TTC549 (cell line): ENCODE data around the gene DLGAP4.
"Not testable (repeated sequence)": the region's sequence is repeated elsewhere in the genome, so short reads cannot be mapped to it uniquely, and the experiment has no call there.

ENCODE experiments used
- FAIRE-seq: peaks from 2 replicates; lab custom pipeline; 2012; peaks lifted over from hg19 to GRCh38; lab: Jason Lieb, UNC

Gene DLGAP4

DNA sequence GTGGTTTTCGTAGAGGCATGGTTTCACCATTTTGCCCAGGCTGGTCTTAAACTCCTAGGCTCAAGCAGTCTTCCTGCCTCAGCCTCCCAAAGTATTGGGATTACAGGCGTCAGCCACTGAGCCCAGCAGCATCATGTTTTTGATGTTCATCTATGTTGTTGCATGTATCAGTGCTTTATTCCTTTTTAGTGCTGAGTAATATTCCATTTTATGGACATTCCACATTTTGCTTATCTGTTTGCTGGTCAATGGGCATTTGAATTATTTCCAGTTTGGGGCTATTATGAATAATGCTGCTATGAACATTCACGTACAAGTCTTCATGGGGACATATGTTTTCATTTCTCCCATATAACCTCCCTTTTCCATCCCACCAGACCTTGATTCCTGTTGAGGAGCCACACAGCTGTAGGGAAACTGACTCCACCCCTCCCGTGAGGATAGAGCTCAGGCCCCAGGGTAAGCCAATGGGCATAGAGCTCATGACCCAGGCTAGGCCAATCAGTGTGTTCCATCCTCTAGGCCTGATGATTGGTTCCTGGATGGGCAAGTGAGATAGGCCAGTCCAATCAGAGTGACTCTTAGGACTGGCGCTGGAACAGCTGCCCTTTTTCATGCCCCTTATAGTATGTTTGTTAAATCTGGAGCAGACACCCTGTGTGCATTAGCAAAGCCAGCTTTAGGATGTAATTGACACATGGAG lies 49.5 kb downstream of the DLGAP4 start:
- FAIRE-seq, result no peak

DNA sequence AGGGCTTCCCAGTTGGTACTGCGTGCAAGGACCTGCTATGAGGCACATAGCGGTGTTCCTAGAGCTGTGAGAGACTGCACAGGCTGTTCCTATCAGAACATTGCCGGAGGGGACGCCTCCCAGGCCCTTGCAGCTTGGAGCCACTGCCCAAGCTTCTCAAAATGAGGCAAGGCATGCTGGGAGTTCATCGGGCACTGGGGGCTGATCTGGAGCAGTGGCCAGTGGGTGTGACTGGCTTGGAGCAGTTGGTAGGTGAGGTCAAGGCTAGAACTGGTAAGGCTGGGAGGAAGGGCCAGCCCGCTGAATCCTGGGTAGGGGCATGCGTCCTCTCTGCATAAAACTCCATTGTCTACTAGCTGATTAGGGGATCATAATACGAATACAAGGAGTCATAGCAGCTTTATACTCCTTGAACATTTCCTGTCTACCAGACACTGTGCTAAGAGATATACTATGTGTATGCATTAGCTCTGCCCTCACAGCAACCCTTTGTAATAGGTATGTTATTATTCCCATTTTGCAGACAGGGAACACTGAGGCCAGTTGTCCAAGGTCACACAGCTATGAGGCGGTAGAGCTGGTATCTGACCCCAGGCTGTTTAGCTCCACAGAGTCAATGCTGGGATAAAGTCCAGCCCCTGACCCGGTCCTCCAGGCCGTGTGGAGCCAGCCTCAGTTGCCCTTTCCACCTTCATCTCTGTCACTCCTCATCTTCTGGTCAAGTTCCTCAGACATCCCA lies 53.7 kb downstream of the DLGAP4 start:
- no peak for FAIRE-seq

DNA sequence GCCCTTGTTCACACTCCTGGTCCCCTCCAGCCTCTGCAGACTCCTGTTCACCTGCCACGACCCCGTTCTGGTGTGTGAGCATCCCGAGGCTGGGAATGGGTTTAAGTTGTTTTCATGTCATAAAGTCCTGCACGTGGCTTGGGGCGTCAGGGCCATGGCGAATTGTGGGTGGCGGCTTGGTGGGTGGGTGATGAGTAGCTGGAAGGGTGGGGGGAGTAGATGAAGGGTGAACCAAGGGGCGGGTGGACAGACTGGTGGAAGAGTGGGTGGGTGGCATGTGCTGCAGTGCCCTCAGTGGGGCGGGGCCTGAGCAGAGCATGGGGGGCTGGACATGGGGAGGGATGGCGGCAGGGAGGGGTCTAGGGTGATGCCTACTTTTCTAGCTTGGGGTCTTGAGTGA lies 54.3 kb downstream of the DLGAP4 start:
- FAIRE-seq, result no peak

DNA sequence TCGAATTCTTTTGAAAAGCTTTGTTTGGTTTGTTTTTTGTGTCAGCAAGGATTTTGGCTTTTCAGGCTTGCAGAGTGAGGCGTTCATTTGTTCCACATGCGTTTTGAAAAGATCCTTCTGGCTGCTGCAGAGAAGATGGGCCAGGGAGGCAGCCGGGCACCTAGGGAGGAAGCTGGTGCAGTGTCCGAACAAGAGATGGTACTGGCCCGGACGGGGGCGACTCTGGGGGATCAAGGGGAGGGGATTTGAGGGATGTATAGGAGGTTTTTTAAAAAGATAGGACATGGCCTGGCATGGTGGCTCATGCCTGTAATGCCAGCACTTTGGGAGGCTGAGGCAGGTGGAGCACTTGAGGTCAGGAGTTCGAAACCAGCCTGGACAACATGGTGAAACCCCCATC lies 55.3 kb downstream of the DLGAP4 start:
- FAIRE-seq, result no peak

DNA sequence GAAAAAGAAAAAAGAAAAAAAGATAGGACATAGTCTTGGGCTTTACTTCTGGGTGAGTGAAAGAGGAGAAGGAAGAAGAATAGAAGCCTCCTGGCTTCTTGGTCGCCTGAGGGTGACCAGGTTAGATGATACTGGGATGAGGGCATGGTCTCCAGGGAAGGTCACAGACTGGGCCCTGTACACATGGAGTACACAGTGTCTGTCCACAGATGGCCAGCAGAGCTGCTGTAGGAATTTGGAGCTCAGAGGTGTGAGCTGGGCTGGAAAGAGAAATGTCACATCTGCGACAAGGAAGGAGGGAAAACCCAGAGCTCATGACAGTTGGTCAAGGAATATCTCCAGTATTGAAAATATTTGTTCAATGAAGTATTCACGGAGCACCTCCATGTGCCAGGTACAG lies 56.1 kb downstream of the DLGAP4 start:
- FAIRE-seq, result no peak

DNA sequence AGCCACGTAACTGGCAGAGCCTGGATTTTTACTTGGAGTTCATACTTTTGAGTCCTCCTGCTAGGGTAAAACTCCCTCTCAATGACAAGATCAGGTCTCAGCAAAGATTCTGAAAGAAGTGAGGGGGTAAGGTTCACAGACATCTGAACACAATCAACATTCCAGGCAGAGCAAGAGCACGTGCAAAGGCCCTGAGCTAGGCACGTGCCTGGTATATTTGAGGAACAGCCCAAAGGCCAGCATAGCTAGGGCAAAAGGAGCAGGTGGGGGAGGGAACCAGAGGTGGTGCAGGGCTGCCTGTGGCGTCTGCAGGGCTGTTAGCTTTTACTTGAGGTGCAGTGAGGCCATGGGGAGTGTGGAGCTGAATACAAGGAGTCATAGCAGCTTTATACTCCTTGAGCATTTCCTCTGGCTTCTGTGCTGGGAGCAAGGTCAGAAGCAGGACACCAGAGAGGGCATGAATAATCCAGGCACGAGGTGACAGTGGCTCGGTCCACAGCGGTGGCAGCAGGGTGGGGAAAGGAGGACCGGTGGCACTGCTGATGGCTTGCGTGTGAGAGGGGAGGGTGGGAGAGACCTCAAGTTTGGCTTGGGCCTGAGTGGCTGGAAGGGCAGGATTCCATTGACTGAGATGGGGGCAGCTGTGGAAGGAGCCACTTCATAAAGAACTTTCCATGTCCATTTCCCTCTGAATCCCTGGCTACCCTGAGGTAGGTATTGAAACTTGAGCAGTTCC lies 57.0 kb downstream of the DLGAP4 start:
- no peak for FAIRE-seq

DNA sequence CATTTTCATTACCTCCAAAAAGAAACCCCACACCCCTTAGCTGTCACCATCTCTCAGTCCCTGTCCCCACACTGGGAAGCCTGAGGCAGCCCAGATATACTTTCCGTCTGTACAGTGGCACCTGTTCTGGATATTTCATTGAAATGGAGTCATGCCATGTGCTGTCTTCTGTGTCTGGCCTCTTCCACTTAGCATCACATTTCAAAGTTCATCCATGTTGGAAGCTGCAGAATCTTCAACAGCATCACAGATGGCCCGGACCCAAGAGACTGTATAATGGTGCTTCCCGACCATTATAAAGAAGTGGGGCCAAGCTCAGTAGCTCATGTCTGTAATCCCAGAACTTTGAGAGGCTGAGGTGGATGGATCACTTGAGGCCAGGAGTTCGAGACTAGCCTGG lies 58.4 kb downstream of the DLGAP4 start:
- no peak for FAIRE-seq

DNA sequence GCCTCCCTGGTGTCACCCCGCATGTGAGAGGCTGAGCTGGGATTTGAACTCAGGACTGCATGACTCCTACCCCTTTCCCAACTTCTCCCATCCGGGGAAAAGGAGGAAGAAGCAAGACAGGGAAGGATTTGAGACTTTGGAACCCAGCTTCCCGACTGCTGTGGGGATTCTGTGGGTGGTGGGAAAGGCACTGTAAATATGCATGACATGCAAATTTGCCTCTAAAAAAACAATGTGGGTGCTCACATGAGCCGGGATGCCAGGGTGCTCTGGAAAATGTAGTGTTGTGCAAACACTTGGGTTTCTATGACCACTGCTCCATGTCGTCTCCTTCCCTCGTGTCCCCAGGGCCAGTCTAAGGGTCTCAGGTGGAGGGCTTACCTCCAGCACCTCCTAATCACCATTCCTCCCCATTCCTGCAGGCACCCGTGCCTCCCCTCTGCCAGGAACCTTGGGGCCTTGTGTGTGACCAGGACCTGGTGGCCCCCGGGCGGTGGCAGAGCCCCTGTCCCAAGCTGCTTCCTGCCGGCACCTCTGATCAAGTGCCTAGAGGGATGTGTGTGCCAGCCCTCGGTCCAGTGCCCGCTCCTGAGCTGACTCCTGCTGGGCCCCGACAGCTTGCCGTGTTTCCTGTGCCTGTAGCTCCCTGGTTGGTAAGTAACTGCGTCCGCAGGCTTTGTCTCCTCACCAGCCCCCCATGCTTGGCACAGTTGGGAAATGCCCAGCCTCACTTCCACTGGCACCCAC lies 60.7 kb downstream of the DLGAP4 start:
- no peak for FAIRE-seq

DNA sequence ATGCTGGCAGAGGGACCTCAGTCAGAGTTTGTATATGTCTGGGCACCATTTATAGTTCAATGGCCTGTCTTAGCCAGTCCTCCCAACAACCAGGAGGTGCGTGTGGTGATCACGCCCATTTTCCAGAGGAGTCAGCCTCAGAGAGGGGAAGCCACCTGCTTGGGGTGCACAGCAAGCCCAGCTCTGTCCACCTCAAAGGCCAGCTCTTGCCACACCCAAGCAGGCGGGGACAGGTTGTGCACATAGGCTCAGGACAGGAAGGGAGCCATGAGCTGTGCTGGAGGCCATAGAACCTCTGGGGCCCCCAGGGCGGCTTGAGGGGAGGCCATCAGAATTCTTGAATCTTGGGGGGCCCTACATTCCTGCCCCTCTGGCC lies 61.2 kb downstream of the DLGAP4 start:
- FAIRE-seq, result no peak

DNA sequence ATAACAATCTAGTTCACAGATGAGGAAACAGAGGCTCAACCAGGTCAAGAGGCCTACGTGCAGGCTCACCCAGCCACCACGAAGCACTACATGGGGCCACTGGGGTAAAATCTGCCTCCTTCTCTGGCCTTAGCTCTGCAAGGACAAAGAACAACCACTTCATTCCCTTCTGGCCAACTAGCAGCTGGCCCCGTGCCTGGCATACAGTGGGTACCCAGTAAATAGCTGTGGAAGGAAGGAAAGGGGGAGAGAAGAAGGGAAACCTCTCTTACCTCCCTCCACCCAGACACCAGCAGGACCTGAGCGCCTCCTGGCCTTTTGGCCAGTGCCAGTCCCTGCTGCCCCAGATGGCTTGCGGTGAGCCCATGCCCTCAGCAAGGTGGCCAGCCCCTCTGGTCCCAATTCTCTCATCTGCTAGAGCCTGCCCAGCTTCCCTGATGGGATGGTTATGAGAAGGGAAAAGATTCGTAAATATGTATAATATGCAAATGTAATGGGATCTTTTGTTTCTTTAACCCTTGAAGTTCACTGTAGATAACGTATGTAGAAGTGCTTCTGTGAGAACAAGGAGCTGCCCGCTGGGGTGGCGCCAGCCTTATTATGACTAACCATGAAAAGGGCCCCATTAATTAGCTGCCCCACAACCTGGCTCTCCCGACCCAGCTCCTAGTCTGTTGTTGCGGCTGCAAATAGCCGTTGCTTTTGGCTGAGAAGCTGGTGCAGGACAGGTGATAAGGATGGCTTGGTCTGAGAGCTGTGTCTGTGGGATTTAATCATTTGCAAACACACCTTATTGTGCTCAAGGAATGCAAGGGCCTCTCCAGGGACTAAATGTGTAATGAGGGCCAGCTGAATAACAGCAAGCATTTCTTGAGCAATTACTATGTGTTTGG lies 62.0 kb downstream of the DLGAP4 start:
- no peak for FAIRE-seq

DNA sequence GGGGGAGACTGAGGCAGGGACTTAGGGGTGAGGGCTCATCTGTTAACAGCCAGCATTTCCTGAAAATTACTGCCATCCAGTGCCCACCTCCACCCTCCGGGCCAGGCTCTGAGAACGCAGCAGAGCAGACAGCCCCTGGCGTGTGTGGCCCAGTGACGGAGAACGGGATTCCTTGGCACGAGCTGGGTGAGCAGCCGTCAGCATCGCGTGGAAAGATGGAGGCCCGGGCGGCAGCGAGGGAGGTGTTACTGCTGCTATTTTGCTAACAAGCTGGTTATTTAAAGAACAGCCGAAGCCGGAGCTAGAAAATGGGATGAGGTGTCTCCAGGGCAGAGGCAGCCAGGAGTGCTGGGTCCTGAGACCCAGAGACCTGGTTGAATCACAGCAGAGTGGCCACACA lies 62.7 kb downstream of the DLGAP4 start:
- FAIRE-seq, result no peak

DNA sequence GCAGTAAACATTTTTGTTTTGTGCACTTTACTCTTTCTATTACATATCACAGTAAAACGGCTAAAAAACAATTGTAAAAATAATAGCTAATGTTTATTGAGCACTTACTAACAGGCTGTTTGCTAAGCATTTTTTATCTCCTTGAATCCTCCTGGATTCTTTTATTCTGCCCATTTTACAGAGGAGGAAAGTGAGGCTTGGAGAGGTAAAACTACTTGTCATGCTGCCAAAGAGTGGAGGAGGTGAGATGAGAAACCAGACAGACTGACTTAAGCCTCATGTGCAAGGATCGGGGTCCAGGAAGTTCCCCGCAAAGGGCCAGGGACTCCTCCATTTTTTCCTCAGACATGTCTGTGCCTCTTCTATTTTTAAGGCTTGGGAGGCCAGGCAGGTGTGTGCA lies 63.6 kb downstream of the DLGAP4 start:
- no peak for FAIRE-seq

DNA sequence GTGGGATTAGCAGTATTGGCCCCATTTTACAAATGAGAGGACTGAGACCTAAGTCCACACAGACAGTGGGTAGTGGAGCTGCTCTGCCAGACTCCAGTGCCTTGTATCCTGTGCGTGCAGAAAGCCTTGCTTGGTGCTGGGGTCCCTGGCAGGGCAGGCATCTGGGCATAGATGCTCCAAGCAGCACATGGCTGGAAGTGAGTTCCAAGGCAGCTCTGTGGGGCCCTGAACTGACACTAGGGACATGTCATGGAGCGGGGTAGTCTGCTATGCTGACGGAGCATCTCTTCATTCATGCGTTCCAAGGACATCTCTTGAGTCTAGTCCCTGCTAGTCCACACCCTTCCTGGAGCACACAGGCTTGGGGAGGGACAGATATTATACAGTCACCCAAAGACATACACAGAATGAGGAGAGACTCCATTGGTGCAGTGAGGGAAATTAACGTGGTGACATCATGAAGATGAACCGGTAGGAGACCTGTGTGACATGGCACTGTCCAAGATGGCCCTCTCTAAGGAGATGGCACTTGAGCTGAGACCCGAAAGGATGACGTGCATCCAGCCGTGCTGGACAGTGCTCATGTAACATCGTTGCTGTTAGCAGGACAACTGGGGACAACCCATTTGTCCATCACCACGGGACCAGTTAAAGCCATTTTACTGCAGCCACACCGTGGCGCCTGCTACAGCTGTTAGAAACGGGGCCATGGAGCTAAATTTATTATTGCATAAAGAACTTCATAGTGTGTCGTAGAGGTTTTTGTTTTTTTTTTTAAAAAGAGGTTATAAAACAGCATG lies 65.1 kb downstream of the DLGAP4 start:
- FAIRE-seq, result no peak

DNA sequence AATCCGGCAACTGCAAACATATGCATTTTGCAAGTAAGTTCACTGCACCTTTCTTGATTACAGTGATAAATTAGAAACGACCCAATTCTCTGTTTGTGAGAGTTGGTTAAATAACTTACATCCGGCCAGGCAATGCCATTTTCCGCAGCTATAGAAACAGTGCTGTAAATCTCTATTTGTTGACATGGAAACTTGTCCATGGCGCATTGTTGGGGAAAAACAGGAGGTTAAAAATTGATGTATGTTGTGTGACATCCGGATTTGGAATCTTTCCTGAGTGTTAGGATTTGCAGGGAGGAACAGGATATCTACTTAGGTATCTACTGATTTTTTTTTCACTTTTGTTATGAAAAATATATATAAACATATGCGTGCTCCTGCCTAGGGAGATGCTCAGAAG lies 66.5 kb downstream of the DLGAP4 start:
- FAIRE-seq, result no peak

DNA sequence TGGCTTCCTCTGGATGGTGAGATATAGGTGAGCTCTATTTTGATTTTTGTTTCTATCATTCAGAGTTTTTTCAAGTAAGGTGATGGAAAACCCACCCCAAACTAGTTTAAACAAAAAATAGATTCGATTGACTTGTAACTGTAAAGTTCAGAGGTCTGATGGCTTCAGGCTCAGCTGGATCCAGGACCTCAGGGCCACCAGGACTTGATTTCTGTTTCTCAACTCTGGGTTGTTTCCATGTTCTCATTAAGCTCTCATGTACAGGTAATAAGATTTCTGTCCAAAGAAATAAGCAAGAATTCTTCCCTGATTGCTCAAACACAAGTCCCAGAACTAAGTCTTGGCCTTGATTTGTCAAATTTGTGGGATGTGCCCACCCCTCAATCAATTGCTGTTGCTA lies 67.0 kb downstream of the DLGAP4 start:
- no peak for FAIRE-seq

DNA sequence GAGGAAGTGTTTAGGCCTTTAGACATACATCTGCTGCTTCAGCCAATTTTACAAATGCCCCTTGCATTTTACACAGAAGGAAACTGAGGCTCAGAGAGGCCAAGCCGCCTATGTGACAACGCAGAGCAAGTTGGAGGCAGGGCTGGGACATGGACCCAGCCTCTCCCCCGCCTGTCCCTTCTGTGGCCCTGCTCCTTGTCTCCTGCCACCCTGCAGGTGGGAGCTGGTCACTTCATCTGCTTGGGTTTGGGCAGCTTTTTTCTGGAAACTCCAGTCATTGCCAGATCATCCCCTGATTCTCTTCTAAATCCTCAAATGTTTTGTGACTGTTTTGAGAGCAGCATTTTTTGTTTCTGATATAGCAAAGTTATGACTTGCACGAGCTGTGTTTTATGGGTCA lies 68.9 kb downstream of the DLGAP4 start:
- FAIRE-seq, result no peak

DNA sequence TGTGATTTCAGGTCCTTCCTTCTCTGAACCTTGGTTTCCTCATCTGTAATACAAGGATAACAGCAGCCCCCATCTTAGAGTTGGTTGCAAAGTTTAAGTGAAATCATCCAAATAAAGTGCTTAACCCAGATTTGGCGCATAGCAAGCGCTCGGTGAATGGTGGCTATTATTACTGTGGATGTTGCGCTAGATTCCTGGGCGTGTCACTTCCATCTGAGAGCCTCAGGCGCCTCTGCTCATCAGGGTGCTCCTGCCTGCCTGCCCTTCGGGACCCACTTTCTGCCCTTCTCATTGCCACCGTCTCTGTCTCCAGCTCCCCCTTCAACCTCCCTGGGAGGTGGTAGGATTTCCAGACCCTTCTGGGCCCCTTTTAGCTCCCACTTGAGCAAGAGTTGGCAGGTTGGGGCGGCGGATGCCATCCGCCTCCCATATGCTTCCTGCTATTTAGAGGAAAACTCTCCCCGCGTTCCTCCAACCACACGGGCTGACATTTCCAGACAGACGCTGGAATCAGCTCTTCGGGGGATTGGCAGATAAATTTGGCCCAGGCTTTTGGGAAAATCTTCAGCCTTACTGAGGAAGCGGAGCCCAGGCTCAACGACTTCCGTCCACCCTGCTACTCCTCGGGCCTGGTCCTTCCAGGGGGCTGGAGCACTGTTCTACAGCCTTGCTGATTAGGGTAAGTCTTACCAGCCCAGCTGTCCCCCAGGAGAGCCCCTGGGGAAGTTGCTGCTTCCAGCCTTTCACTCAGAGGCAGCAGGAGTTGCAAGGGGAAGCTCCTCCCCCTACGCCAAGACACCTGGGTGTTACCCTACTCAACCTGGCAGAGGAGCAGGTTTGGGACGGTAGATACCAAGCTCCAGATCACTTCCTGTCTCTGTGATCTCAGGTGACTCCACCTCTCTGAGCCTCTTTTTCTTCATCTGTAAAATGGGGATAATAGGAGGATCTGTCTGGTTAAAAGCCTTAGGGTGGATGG lies 71.5 kb downstream of the DLGAP4 start:
- FAIRE-seq, result no peak

DNA sequence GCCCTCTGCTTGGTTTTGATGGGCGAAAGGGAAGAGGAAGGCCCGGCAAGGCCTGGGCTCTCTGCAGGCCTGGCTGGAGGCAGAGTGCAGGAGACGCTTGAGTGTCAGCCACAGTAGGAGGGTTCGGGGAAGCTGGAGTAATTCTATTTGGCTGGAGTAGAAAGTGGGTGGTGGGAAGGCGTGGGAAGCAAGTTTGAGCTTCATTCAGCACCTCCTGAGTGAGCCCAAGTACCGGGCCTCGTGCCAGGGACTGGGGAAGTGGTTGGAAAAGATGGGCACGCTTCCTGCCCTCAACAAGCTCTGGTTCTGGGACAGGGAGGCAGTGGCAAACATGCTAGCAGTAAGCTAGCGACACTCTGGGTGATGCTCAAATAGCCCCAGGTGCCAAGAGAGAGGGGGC lies 72.5 kb downstream of the DLGAP4 start:
- FAIRE-seq, result no peak

DNA sequence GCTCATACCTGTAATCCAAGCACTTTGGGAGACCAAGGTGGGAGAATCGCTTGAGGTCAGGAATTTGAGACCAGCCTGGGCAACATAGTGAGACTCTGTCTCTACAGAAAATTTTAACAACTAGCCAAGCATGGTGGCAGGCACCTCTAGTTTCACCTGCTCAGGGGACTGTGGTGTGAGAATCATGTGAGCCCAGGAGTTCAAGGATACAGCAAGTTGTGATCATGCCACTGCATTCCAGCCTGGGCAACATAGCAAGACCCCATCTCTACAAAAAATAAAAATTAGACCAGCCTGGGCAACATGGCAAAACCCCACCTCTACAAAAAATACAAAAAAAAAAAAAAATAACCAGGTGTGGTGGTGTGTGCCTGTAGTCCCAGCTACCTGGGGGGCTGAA lies 73.8 kb downstream of the DLGAP4 start:
- not testable (repeated sequence) for FAIRE-seq
